Stimulated activated CD4-positive, alpha-beta T cell treated with anti-CD3 and anti-CD28 coated beads, Interleukin-1b, Interleukin-23, amount 100 ng/mL, for 48 hours (primary cell): ENCODE results near the gene KHDC4.
"Not testable (repeated sequence)": the region's sequence is repeated elsewhere in the genome, so short reads cannot be mapped to it uniquely, and the experiment has no call there.

ENCODE experiments used
- DNase-seq: peaks from one replicate; pipeline ENCODE4 v3.0.0-alpha.2; 2020

The KHDC4 gene

GRCh38 chr1:155897746-155898145 lies 36.5 kb downstream of the KHDC4 start:
- DNase-seq = no peak

GRCh38 chr1:155896476-155896875 lies 37.7 kb downstream of the KHDC4 start:
- DNase-seq = not testable (repeated sequence)

- DNase-seq = not testable (repeated sequence)
Measured at GRCh38 chr1:155895617-155896016, 38.6 kb downstream of the KHDC4 start.

- DNase-seq = no peak
Measured at GRCh38 chr1:155893389-155894142, 40.6 kb downstream of the KHDC4 start.

GRCh38 chr1:155892796-155893195 lies 41.4 kb downstream of the KHDC4 start:
- DNase-seq = no peak

GRCh38 chr1:155890251-155890650 lies 44.0 kb downstream of the KHDC4 start:
- no peak for DNase-seq

GRCh38 chr1:155889566-155889965 lies 44.6 kb downstream of the KHDC4 start:
- no peak for DNase-seq

- DNase-seq = no peak
Measured at GRCh38 chr1:155888481-155888880, 45.7 kb downstream of the KHDC4 start.

- no peak for DNase-seq
Measured at GRCh38 chr1:155884982-155885381, 49.2 kb downstream of the KHDC4 start.

- DNase-seq = no peak
Measured at GRCh38 chr1:155884031-155884960, 49.9 kb downstream of the KHDC4 start.

GRCh38 chr1:155882766-155883165 lies 51.4 kb downstream of the KHDC4 start:
- no peak for DNase-seq

GRCh38 chr1:155882235-155882634 lies 52.0 kb downstream of the KHDC4 start:
- no peak for DNase-seq

GRCh38 chr1:155880950-155881349 lies 53.3 kb downstream of the KHDC4 start:
- no peak for DNase-seq

GRCh38 chr1:155880251-155880650 lies 54.0 kb downstream of the KHDC4 start:
- DNase-seq = no peak

- DNase-seq = no peak
Measured at GRCh38 chr1:155877945-155878344, 56.3 kb downstream of the KHDC4 start.

GRCh38 chr1:155873860-155874259 lies 60.4 kb downstream of the KHDC4 start:
- DNase-seq = no peak

- DNase-seq = no peak
Measured at GRCh38 chr1:155872527-155872926, 61.7 kb downstream of the KHDC4 start.

- no peak for DNase-seq
Measured at GRCh38 chr1:155871390-155871789, 62.8 kb downstream of the KHDC4 start.

GRCh38 chr1:155867766-155868165 lies 66.4 kb downstream of the KHDC4 start:
- no peak for DNase-seq

- no peak for DNase-seq
Measured at GRCh38 chr1:155864393-155864792, 69.8 kb downstream of the KHDC4 start.
